Liver (tissue), 3 donors: ENCODE data around the gene PRELID2.

Experiments
- CTCF ChIP-seq: fragments of 150-350 bp; IDR thresholded peaks from 2 replicates; pipeline ENCODE4 v1.5.1; 2017; ENCODE audit warnings: improper control_type of control experiment, low read depth, low read length; ENCODE audit not compliant: missing input control
- RAD21 ChIP-seq, 2 donors: IDR thresholded peaks; 2 replicates each; pipeline ENCODE4 v1.6.1; 2016; ENCODE audit warnings: antibody characterized with exemption in 2 of 2, mild to moderate bottlenecking in 2 of 2
- TAF1 ChIP-seq: conservative IDR thresholded peaks from 2 replicates; pipeline ENCODE4 v1.6.1; 2016; ENCODE audit warnings: antibody characterized with exemption, mild to moderate bottlenecking
- TF ChIP-seq, protein P1 (sequence below): IDR thresholded peaks from 2 replicates; pipeline ENCODE4 v1.6.1; 2016; ENCODE audit warnings: antibody characterized with exemption
- donor health status: healthy.
- donor health status: healthy.

- TF ChIP-seq TAF1, result no peak
- TF ChIP-seq CTCF, result no peak
- TF ChIP-seq, protein P1, sequence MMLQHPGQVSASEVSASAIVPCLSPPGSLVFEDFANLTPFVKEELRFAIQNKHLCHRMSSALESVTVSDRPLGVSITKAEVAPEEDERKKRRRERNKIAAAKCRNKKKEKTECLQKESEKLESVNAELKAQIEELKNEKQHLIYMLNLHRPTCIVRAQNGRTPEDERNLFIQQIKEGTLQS, result no peak
- no peak for TF ChIP-seq RAD21 (IDR thresholded peaks at IDR 0.05)
Observed at GRCh38 chr5:145750199-145750598, 84.9 kb downstream of the PRELID2 start.
